Subcutaneous abdominal adipose tissue (tissue), 5 donors: ENCODE data around the gene LANCL3.
"Not testable (repeated sequence)": the region's sequence is repeated elsewhere in the genome, so short reads cannot be mapped to it uniquely, and the experiment has no call there.

Experiments used
- H3K27ac ChIP-seq: one replicate; pipeline ENCODE4 v1.7.0; 2013; ENCODE audit warnings: low read depth, mild to moderate bottlenecking, inconsistent platforms, low read length, moderate library complexity
- H3K27me3 ChIP-seq, 5 donors: one replicate each; pipeline ENCODE4 v1.7.0; 2013; ENCODE audit warnings: low read length in 5 of 5, inconsistent platforms in 1 of 5; ENCODE audit not compliant: control insufficient read depth in 5 of 5, insufficient read depth in 4 of 5
- H3K36me3 ChIP-seq, 5 donors: one replicate each; pipeline ENCODE4 v1.7.0; 2013; ENCODE audit warnings: low read length in 5 of 5; ENCODE audit not compliant: control insufficient read depth in 5 of 5, insufficient read depth in 5 of 5
- H3K4me1 ChIP-seq, 5 donors: one replicate each; pipeline ENCODE4 v1.7.0; 2013; ENCODE audit warnings: low read length in 5 of 5, mild to moderate bottlenecking in 3 of 5, moderate library complexity in 1 of 5; ENCODE audit not compliant: control insufficient read depth in 5 of 5, insufficient read depth in 5 of 5
- H3K4me3 ChIP-seq, 5 donors: one replicate each; pipeline ENCODE4 v1.7.0; 2013; ENCODE audit warnings: low read length in 5 of 5, low read depth in 1 of 5
- H3K9ac ChIP-seq, 5 donors: one replicate each; pipeline ENCODE4 v1.7.0; 2013; ENCODE audit warnings: low read length in 5 of 5, mild to moderate bottlenecking in 4 of 5, moderate library complexity in 3 of 5
- H3K9me3 ChIP-seq, 5 donors: one replicate each; pipeline ENCODE4 v1.7.0; 2013; ENCODE audit warnings: low read length in 5 of 5; ENCODE audit not compliant: control insufficient read depth in 5 of 5
- donor health status: healthy.
- donor health status: healthy.
- donor health status: healthy.
- donor health status: healthy.
- donor health status: healthy.

LANCL3 gene

GRCh38 chrX:37650879-37651278, 79.4 kb downstream of the LANCL3 start:
- not testable (repeated sequence) for H3K36me3 ChIP-seq, H3K4me1 ChIP-seq, H3K9ac ChIP-seq, H3K9me3 ChIP-seq, H3K27me3 ChIP-seq, H3K4me3 ChIP-seq, H3K27ac ChIP-seq

- H3K27me3 ChIP-seq, result peaks cover 0 to 10% (median 0%) of the 10 kb centered on the region in 5 donors
- no peaks in the 10 kb centered on the region for H3K4me1 ChIP-seq
- no peak overlapping the region for H3K4me3 ChIP-seq
- no peaks in the 10 kb centered on the region for H3K36me3 ChIP-seq
- no peak overlapping the region for H3K27ac ChIP-seq
- no peaks in the 10 kb centered on the region for H3K9me3 ChIP-seq
- H3K9ac ChIP-seq, result no peak overlapping the region
Observed at GRCh38 chrX:37651921-37652452, 80.5 kb downstream of the LANCL3 start.

GRCh38 chrX:37652589-37653231, 81.2 kb downstream of the LANCL3 start:
- Histone ChIP-seq H3K9me3 (no peaks in the 10 kb centered on the region), H3K27me3 (peaks cover 0 to 11% (median 0%) of the 10 kb centered on the region in 5 donors), H3K36me3 (no peaks in the 10 kb centered on the region), H3K27ac (no peak overlapping the region), H3K4me3 (no peak overlapping the region), H3K4me1 (no peaks in the 10 kb centered on the region), H3K9ac (no peak overlapping the region)

GRCh38 chrX:37653397-37654085, 82.1 kb downstream of the LANCL3 start:
- H3K9me3 ChIP-seq, result no peaks in the 10 kb centered on the region

GRCh38 chrX:37658343-37659030, 87.0 kb downstream of the LANCL3 start:
- Histone ChIP-seq H3K9ac (no peak overlapping the region), H3K27ac (no peak overlapping the region), H3K4me1 (no peaks in the 10 kb centered on the region), H3K9me3 (no peaks in the 10 kb centered on the region), H3K4me3 (no peak overlapping the region), H3K27me3 (peaks cover 0 to 16% (median 0%) of the 10 kb centered on the region in 5 donors), H3K36me3 (no peaks in the 10 kb centered on the region)

More at GRCh38 chrX:37653397-37654085, 82.1 kb downstream of the LANCL3 start:
- H3K36me3 ChIP-seq, result no peaks in the 10 kb centered on the region
- no peak overlapping the region for H3K4me3 ChIP-seq
- H3K9ac ChIP-seq, result no peak overlapping the region
- no peak overlapping the region for H3K27ac ChIP-seq
- no peaks in the 10 kb centered on the region for H3K4me1 ChIP-seq
- H3K27me3 ChIP-seq, result peaks cover 0 to 16% (median 0%) of the 10 kb centered on the region in 5 donors

GRCh38 chrX:37659047-37659446, 87.6 kb downstream of the LANCL3 start:
- no peak overlapping the region for H3K27ac ChIP-seq
- peaks cover 0 to 22% (median 2%) of the 10 kb centered on the region in 5 donors for H3K27me3 ChIP-seq
- H3K36me3 ChIP-seq, result no peaks in the 10 kb centered on the region
- no peaks in the 10 kb centered on the region for H3K9me3 ChIP-seq
- no peak overlapping the region for H3K4me3 ChIP-seq
- no peak overlapping the region for H3K9ac ChIP-seq
- no peaks in the 10 kb centered on the region for H3K4me1 ChIP-seq

GRCh38 chrX:37662181-37662580, 90.7 kb downstream of the LANCL3 start:
- Histone ChIP-seq H3K9me3 (peaks cover 0 to 3% (median 0%) of the 10 kb centered on the region in 5 donors), H3K36me3 (no peaks in the 10 kb centered on the region), H3K4me3 (no peak overlapping the region), H3K27me3 (peaks cover 0 to 12% (median 2%) of the 10 kb centered on the region in 5 donors), H3K9ac (no peak overlapping the region), H3K27ac (no peak overlapping the region), H3K4me1 (no peaks in the 10 kb centered on the region)

GRCh38 chrX:37666516-37666915, 95.1 kb downstream of the LANCL3 start:
- H3K9me3 ChIP-seq, result peaks cover 0 to 3% (median 0%) of the 10 kb centered on the region in 5 donors
- no peaks in the 10 kb centered on the region for H3K4me1 ChIP-seq
- no peak overlapping the region for H3K27ac ChIP-seq
- H3K36me3 ChIP-seq, result no peaks in the 10 kb centered on the region
- H3K4me3 ChIP-seq, result no peak overlapping the region
- H3K9ac ChIP-seq, result no peak overlapping the region
- peaks cover 0 to 9% (median 6%) of the 10 kb centered on the region in 5 donors for H3K27me3 ChIP-seq

- H3K4me1 ChIP-seq, result no peaks in the 10 kb centered on the region
- H3K9ac ChIP-seq, result no peak overlapping the region
- no peaks in the 10 kb centered on the region for H3K36me3 ChIP-seq
- peaks cover 0 to 3% (median 0%) of the 10 kb centered on the region in 5 donors for H3K9me3 ChIP-seq
- H3K27me3 ChIP-seq, result peaks cover 0 to 9% (median 7%) of the 10 kb centered on the region in 5 donors
- no peak overlapping the region for H3K4me3 ChIP-seq
- no peak overlapping the region for H3K27ac ChIP-seq
Observed at GRCh38 chrX:37667141-37667540, 95.7 kb downstream of the LANCL3 start.

GRCh38 chrX:37672563-37672962, 101.1 kb downstream of the LANCL3 start:
- Histone ChIP-seq H3K36me3 (no peaks in the 10 kb centered on the region), H3K4me1 (no peaks in the 10 kb centered on the region), H3K9ac (no peak overlapping the region), H3K9me3 (peaks cover 0 to 3% (median 0%) of the 10 kb centered on the region in 5 donors), H3K27me3 (peaks cover 0 to 8% (median 5%) of the 10 kb centered on the region in 5 donors), H3K27ac (no peak overlapping the region), H3K4me3 (no peak overlapping the region)
